Activated CD4-positive, alpha-beta memory T cell treated with anti-CD3 and anti-CD28 coated beads for 36 hours (primary cell): ENCODE results near the gene VRK3. TPM values are rescaled to one million over a fixed set of nuclear protein-coding genes. Genes with fewer than 3 reads are reported as not detected.
A peak's percentile ranks its signal among the peaks of the same experiment; 100 is the strongest.

ENCODE experiments used
- CTCF ChIA-PET: fragments of 350-600 bp; sonication (Branson Sonifier 250); formaldehyde crosslinking; loops from one replicate; lab custom pipeline; 2021; ENCODE audit warnings: antibody characterized with exemption, inconsistent platforms; lab: Charles Lee
- POLR2A ChIA-PET: fragments of 350-600 bp; sonication (Branson Sonifier 250); formaldehyde crosslinking; loops from one replicate; lab custom pipeline; 2021; ENCODE audit warnings: antibody characterized with exemption; lab: Charles Lee
- DNase-seq: peaks from one replicate; pipeline ENCODE4 v3.0.0-alpha.2; 2020
- H3K27ac Mint-ChIP-seq: one replicate; pipeline ENCODE4 v1.8.0; 2021; ENCODE audit warnings: mixed read lengths
- H3K27me3 Mint-ChIP-seq: one replicate; pipeline ENCODE4 v1.8.0; 2021; ENCODE audit warnings: mixed read lengths
- H3K36me3 Mint-ChIP-seq: one replicate; pipeline ENCODE4 v1.8.0; 2021; ENCODE audit warnings: mixed read lengths
- H3K4me1 Mint-ChIP-seq: one replicate; pipeline ENCODE4 v1.8.0; 2021; ENCODE audit warnings: low read depth, mixed read lengths
- H3K4me3 Mint-ChIP-seq: one replicate; pipeline ENCODE4 v1.8.0; 2021; ENCODE audit warnings: mild to moderate bottlenecking, mixed read lengths
- H3K9me3 Mint-ChIP-seq: one replicate; pipeline ENCODE4 v1.8.0; 2021; ENCODE audit warnings: mixed read lengths
- intact Hi-C: fragments of 100-400 bp; cut with micrococcal nuclease; formaldehyde crosslinking; loops from one replicate; pipeline ENCODE4 v1.15.1; 2023
- total RNA-seq, 2 experiments: library from RNA; stranded (reverse); gene quantifications; one replicate each; pipeline ENCODE4 v1.2.3, GENCODE V29; 2021

Gene VRK3
- total RNA-seq, 2 experiments from 2014 or later: 54.4 to 55.8 TPM

DNA sequence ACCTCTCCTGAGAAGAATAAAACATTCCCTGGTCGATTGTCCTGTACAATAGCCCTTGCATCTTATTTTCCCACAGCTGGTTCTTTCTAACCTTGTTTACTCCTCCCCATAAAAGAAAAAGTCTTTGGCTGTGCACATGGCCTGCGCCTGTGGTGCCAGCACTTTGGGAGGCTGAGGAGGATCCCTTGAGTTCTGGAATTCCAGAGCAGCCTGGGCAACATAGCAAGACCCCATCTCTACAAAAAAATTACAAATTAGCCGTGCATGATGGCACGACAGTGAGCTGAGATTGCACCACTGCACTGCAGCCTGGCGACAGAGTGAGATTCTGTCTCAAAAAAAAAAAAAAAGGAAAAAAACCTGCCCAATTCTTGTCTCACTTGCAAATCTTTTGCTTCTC is 88.6 kb downstream of the VRK3 start:
- Mint-ChIP-seq H3K27me3 (peaks cover 7% of the 10 kb centered on the region), H3K4me3 (no peak overlapping the region), H3K4me1 (peaks cover 22% of the 10 kb centered on the region), H3K36me3 (peaks cover 4% of the 10 kb centered on the region), H3K9me3 (no peaks in the 10 kb centered on the region), H3K27ac (no peak overlapping the region)
- intact Hi-C loops: no loop called here
- ChIA-PET POLR2A (no interaction called here), CTCF (interaction anchor here (0.6 to 5.9 kb wide), 6 partner anchors 9 to 200 kb away, joined by 3 to 114 read pairs (median 4); no protein-coding TSS in a partner anchor)
- no peak for DNase-seq

- Mint-ChIP-seq H3K4me3 (no peak overlapping the region), H3K36me3 (peaks cover 25% of the 10 kb centered on the region), H3K27me3 (peaks cover 5% of the 10 kb centered on the region), H3K4me1 (peaks cover 44% of the 10 kb centered on the region), H3K27ac (peak overlapping the region; percentile 2), H3K9me3 (no peaks in the 10 kb centered on the region)
- intact Hi-C loops: no loop called here
- DNase-seq: no peak
- ChIA-PET CTCF (interaction anchor here (0.7 to 1.8 kb wide), 4 partner anchors 11 to 51 kb away, joined by 3 to 6 read pairs (median 4); no protein-coding TSS in a partner anchor), POLR2A (no interaction called here)
Observed at GRCh38 chr19:49933643-49934042, 91.5 kb downstream of the VRK3 start.

DNA sequence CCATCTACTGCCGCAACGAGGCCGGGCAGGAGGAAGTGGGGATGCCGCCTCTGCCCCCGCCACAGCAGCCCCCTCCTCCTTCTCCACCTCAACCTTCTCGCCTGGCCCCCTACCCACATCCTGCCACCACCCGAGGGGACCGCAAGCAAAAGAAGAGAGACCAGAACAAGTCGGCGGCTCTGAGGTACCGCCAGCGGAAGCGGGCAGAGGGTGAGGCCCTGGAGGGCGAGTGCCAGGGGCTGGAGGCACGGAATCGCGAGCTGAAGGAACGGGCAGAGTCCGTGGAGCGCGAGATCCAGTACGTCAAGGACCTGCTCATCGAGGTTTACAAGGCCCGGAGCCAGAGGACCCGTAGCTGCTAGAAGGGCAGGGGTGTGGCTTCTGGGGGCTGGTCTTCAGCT is 92.4 kb downstream of the VRK3 start:
- intact Hi-C loops: no loop called here
- H3K4me3 Mint-ChIP-seq: peak overlapping the region; percentile 21
- H3K4me1 Mint-ChIP-seq: peaks cover 48% of the 10 kb centered on the region

GRCh38 chr19:49932041-49932451 is 93.1 kb downstream of the VRK3 start:
- peaks cover 55% of the 10 kb centered on the region for H3K4me1 Mint-ChIP-seq
- peak overlapping the region; percentile 38 for H3K27ac Mint-ChIP-seq
- no peak for DNase-seq
- peaks cover 39% of the 10 kb centered on the region for H3K36me3 Mint-ChIP-seq
- ChIA-PET POLR2A (no interaction called here), CTCF (interaction anchor here (1.6 kb wide), 1 partner anchor 46 kb away, joined by 4 read pairs; no protein-coding TSS in a partner anchor)
- no peaks in the 10 kb centered on the region for H3K9me3 Mint-ChIP-seq
- peaks cover 5% of the 10 kb centered on the region for H3K27me3 Mint-ChIP-seq
- peak overlapping the region; percentile 35 for H3K4me3 Mint-ChIP-seq
- intact Hi-C loops: no loop called here

More for the DNA sequence above, 92.4 kb downstream of the VRK3 start:
- ChIA-PET CTCF (interaction anchor here (0.9 to 1.8 kb wide), 3 partner anchors 45 to 52 kb away, joined by 3 to 6 read pairs (median 4); no protein-coding TSS in a partner anchor), POLR2A (no interaction called here)
- peak; percentile 74 for DNase-seq
- Mint-ChIP-seq H3K36me3 (peaks cover 32% of the 10 kb centered on the region), H3K27ac (peak overlapping the region; percentile 50), H3K9me3 (no peaks in the 10 kb centered on the region), H3K27me3 (peaks cover 5% of the 10 kb centered on the region)

- Mint-ChIP-seq H3K4me1 (peaks cover 59% of the 10 kb centered on the region), H3K4me3 (peak overlapping the region; percentile 2), H3K9me3 (no peaks in the 10 kb centered on the region), H3K27me3 (peaks cover 5% of the 10 kb centered on the region), H3K36me3 (peaks cover 43% of the 10 kb centered on the region), H3K27ac (no peak overlapping the region)
- POLR2A ChIA-PET: no interaction called here
- CTCF ChIA-PET: no interaction called here
- intact Hi-C loops: no loop called here
- DNase-seq: no peak
Observed at GRCh38 chr19:49931293-49932040, 93.7 kb downstream of the VRK3 start.

DNA sequence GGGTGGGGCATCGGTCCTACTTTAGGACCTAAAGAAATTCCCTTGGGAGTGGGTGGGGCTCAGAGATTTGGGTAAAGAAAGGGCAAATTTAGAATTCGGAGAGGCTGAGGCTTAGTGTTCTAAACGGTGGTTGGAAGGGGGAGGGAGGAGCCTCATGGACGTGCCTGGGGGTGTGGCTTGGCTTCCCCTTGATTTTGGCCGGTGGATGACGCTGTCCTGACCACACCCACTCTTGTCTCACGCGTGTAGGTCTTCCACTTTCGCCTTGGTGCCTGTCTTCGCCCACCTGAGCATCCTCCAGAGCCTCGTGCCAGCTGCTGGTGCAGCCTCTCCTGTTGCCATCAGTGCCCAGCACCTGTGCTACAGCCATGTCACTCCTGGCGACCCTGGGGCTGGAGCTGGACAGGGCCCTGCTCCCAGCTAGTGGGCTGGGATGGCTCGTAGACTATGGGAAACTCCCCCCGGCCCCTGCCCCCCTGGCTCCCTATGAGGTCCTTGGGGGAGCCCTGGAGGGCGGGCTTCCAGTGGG is 94.6 kb downstream of the VRK3 start:
- Mint-ChIP-seq H3K36me3 (peaks cover 46% of the 10 kb centered on the region), H3K4me3 (peak overlapping the region; percentile 98), H3K4me1 (peaks cover 63% of the 10 kb centered on the region), H3K9me3 (no peaks in the 10 kb centered on the region), H3K27me3 (peaks cover 5% of the 10 kb centered on the region), H3K27ac (no peak overlapping the region)
- intact Hi-C loops: loop anchor here (1.0 kb wide), 1 partner anchor 53 kb away; the partner anchor contains the start of genes AKT1S1 and TBC1D17
- DNase-seq: peak; percentile 33
- CTCF ChIA-PET: interaction anchor here (0.6 kb wide), 1 partner anchor 19 kb away, joined by 3 read pairs; no protein-coding TSS in a partner anchor
- POLR2A ChIA-PET: interaction anchor here (2.2 to 4.3 kb wide), 4 partner anchors 18 to 95 kb away, joined by 9 to 62 read pairs (median 26); partner anchors contain the start of genes AKT1S1, IL4I1, TBC1D17 and VRK3

DNA sequence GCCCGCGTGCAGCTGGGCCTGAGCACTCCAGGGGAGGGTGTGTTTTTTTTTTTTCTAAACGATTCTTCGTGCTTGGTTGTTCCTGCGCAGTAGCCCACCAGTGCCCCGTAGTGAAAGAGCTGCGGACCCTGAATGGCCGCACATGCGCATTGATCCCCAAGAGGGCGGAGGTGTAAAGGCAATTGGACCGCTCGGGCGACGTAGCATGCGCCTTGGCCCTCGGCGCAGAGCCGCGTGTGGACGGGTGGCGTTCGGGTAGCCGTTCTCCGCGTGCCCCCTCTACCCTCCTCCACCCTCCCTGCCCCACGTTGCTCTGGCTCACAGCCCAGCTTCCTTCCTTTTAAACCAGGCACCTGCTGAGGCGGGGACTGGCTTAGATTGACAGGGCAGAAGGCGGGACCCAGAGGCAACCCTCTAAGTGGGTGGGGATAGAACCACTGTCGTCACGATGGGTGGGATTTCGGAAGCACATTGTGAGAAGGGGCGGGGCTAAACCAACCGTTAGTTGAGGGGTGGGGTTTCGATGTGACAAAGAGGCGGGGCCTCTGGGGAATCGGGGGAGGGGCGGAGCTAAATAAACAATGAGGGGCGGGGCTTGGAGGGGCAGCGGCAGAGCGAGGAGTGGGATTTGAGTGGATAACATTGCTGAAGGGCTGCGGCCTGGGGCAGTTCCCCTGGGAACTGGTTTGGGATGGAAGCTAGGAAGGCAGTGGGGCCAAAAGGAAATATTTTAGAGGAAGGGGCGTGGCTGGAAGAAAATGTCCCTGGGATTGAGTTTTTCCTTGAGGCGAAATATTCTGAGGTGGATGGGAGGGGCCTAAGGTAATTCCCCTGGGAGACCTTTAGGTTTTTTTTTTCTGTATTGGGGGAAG is 95.3 kb downstream of the VRK3 start:
- intact Hi-C loops: loop anchor here (1.0 to 5.0 kb wide), 6 partner anchors 19 to 164 kb away; partner anchors contain the start of genes AKT1S1, FUZ, TBC1D17 and VRK3
- DNase-seq: peak; percentile 96
- Mint-ChIP-seq H3K4me3 (peak overlapping the region; percentile 98), H3K9me3 (no peaks in the 10 kb centered on the region), H3K36me3 (peaks cover 50% of the 10 kb centered on the region), H3K27me3 (peaks cover 5% of the 10 kb centered on the region), H3K27ac (peak overlapping the region; percentile 98), H3K4me1 (peaks cover 66% of the 10 kb centered on the region)
- POLR2A ChIA-PET: interaction anchor here (0.7 to 4.3 kb wide), 8 partner anchors 17 to 96 kb away, joined by 3 to 62 read pairs (median 8); partner anchors contain the start of genes AKT1S1, IL4I1, PTOV1 and TBC1D17
- CTCF ChIA-PET: interaction anchor here (0.5 to 1.5 kb wide), 4 partner anchors 8 to 96 kb away, joined by 3 to 7 read pairs (median 4); partner anchors contain the start of genes VRK3 and ZNF473

GRCh38 chr19:49929121-49929610 is 96.0 kb downstream of the VRK3 start, which contains the start of the genes ATF5 and NUP62:
TSS of gene ATF5 (plus strand) at chr19:49929205. CDS start at chr19:49930851, 1,646 bp downstream.
TSS of gene NUP62 (minus strand) at chr19:49929504. CDS start at chr19:49909807, 19,697 bp downstream.
- POLR2A ChIA-PET: interaction anchor here (0.7 to 4.3 kb wide), 9 partner anchors 17 to 116 kb away, joined by 3 to 62 read pairs (median 8); partner anchors contain the start of genes AKT1S1, FUZ, IL4I1 and PTOV1
- H3K4me1 Mint-ChIP-seq: peaks cover 72% of the 10 kb centered on the region

DNA sequence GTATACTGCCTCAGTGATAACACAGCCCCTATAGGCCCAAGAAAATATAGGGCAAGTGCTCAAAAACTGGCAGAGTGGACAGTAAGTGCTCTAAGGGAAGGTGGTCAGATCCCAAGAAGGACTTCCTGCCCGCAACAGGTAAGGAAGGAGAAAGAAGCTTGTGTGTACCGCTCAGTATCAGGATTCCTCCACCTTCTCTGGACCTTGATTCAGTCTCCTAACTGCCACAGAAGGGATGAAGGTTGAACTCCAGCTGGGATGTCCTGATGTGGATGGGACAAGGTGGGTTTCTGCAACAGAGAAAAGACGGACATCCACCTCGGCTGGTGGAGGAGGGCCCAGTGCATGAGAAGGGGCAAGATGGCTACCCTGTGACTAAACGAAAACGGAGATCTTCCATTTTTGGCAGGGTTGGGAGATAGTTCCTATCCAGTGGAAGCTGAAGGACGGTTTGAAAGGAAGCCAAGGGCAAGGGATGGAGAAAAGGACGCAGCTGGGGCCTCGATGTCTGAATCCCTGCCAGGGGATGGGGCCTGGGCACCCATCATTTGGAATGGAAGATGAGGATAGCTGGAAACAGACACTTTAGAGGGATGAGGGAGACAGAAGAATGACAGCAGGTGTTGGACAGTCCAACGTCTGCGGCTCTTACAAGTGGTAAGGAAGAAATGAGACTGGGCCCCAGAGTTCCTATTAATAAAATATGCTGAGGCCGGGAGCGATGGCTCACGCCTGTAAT is 97.5 kb downstream of the VRK3 start:
- Mint-ChIP-seq H3K27ac (peak overlapping the region; percentile 98), H3K27me3 (peaks cover 5% of the 10 kb centered on the region), H3K4me1 (peaks cover 73% of the 10 kb centered on the region), H3K36me3 (peaks cover 69% of the 10 kb centered on the region), H3K9me3 (no peaks in the 10 kb centered on the region), H3K4me3 (peak overlapping the region; percentile 98)
- CTCF ChIA-PET: interaction anchor here (0.6 to 1.6 kb wide), 6 partner anchors 8 to 248 kb away, joined by 3 to 5 read pairs (median 3); no protein-coding TSS in a partner anchor
- intact Hi-C loops: loop anchor here (2.0 to 5.0 kb wide), 2 partner anchors 17 to 115 kb away; partner anchors contain the start of gene FUZ
- POLR2A ChIA-PET: interaction anchor here (0.7 to 4.3 kb wide), 8 partner anchors 15 to 51 kb away, joined by 3 to 62 read pairs (median 6); partner anchors contain the start of genes AKT1S1, IL4I1 and TBC1D17
- DNase-seq: no peak

More at GRCh38 chr19:49929121-49929610, 96.0 kb downstream of the VRK3 start, which contains the start of the genes ATF5 and NUP62:
- H3K27ac Mint-ChIP-seq: peak within 1 kb of the TSS; percentile 98
- intact Hi-C loops: loop anchor here (1.0 to 5.0 kb wide), 5 partner anchors 18 to 163 kb away; partner anchors contain the start of genes FUZ and VRK3
- peaks cover 55% of the 10 kb centered on the region for H3K36me3 Mint-ChIP-seq
- peaks cover 5% of the 10 kb centered on the region for H3K27me3 Mint-ChIP-seq
- H3K4me3 Mint-ChIP-seq: peak within 1 kb of the TSS; percentile 98
- H3K9me3 Mint-ChIP-seq: no peaks in the 10 kb centered on the region
- CTCF ChIA-PET: interaction anchor here (1.1 to 1.6 kb wide), 5 partner anchors 8 to 96 kb away, joined by 5 to 7 read pairs (median 5); partner anchors contain the start of genes VRK3 and ZNF473
- peak; percentile 94 for DNase-seq

- intact Hi-C loops: loop anchor here (5.0 kb wide), 1 partner anchor 114 kb away; the partner anchor contains the start of gene FUZ
- H3K4me3 Mint-ChIP-seq: peak overlapping the region; percentile 16
- H3K27ac Mint-ChIP-seq: peak overlapping the region; percentile 54
- ChIA-PET POLR2A (interaction anchor here (4.3 kb wide), 1 partner anchor 31 kb away, joined by 62 read pairs; the partner anchor contains the start of gene IL4I1), CTCF (interaction anchor here (1.0 kb wide), 1 partner anchor 11 kb away, joined by 3 read pairs; no protein-coding TSS in a partner anchor)
- H3K4me1 Mint-ChIP-seq: peaks cover 72% of the 10 kb centered on the region
- peaks cover 5% of the 10 kb centered on the region for H3K27me3 Mint-ChIP-seq
- no peak for DNase-seq
- H3K36me3 Mint-ChIP-seq: peaks cover 71% of the 10 kb centered on the region
- H3K9me3 Mint-ChIP-seq: no peaks in the 10 kb centered on the region
Observed at GRCh38 chr19:49926515-49926914, 98.7 kb downstream of the VRK3 start.
